Fibroblast of the aortic adventitia (primary cell): ENCODE data around the gene DTD2. TPM values are rescaled to one million over a fixed set of nuclear protein-coding genes. Genes with fewer than 3 reads are reported as not detected.
"Not testable (repeated sequence)": the region's sequence is repeated elsewhere in the genome, so short reads cannot be mapped to it uniquely, and the experiment has no call there.

ENCODE experiments used
- DNase-seq: peaks from one replicate; pipeline ENCODE4 v3.0.0-alpha.2; 2010; ENCODE audit warnings: low read depth
- H3K4me3 ChIP-seq: 2 replicates; pipeline ENCODE4 v1.5.1; 2011; ENCODE audit warnings: low read depth, mild to moderate bottlenecking, control low read depth, low read length, moderate library complexity
- CTCF ChIP-seq: IDR thresholded peaks from 2 replicates; pipeline ENCODE4 v1.5.1; 2011; ENCODE audit warnings: mild to moderate bottlenecking, low read length, control low read depth, inconsistent platforms; ENCODE audit not compliant: insufficient read depth
- total RNA-seq: library from RNA; depleted of rRNA; stranded (reverse); fragments of >200 nt; gene quantifications from 2 replicates; pipeline ENCODE4 v1.2.3, GENCODE V29; 2012; ENCODE audit warnings: low replicate concordance

DTD2 gene
- total RNA-seq, 1 donor, result 44.6 TPM

GRCh38 chr14:31442284-31442683 lies 15.0 kb downstream of the DTD2 start:
- H3K4me3 ChIP-seq, result no peak overlapping the region
- no peak for TF ChIP-seq CTCF
- no peak for DNase-seq

DNA sequence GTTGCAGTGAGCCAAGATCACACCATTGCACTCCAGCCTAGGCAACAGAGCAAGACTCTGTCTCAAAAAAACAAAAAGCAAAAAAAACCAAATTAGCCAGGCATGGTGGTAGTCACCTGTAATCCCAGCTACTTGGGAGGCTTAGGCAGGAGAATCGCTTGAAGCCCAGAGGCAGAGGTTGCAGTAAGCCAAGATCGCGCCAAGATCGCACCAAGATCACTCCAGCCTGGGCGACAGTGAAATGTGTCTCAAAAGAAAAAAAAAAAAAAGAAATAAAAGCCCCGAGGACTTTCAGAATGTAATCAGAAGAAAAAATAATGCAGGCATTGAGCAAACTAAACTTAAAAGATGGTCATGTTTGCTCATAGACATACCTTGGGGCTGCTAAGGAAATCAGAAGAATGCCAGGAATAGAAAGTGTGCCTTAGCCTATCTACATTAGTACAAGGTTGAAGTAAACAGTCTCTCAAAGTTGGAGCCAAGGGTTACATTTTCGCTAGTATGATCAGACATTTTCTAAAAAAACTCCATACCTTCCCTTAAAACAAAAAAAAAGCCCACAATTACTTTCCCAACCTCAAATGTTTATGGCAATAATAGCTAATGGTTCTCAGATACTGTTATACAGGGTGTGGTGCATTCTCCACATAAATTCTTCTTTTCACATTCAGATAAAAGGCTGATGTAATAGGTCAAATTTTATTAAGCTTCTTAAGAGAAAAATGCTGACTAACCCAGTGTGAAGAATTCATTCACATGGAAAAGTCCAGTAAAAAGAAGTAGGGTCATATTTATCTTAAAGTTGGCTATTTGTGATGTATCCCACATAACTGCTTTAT lies 15.8 kb downstream of the DTD2 start:
- DNase-seq, result peak; percentile 94
- no peak for TF ChIP-seq CTCF

DNA sequence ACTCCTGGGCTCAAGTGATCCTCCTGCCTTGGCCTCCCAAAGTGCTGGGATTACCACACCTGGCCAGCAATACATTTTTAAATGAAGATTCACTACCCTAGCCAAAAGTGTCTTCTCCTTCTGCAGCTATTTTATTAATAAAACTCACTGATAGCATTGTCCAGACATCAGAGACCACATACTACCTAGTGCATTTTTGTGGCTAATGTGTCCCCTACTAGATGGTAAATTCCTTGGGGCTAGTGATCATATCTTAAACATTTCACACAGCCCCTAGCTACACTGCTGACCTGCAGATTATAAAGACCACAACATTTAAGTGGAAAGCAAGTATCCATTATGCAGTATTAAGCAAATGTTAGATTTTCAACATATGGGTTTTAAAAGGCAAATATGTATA lies 17.0 kb downstream of the DTD2 start:
- no peak for TF ChIP-seq CTCF
- no peak for DNase-seq
- no peak overlapping the region for H3K4me3 ChIP-seq

More for the DNA sequence above, 15.8 kb downstream of the DTD2 start:
- H3K4me3 ChIP-seq, result no peak overlapping the region

- no peak overlapping the region for H3K4me3 ChIP-seq
- TF ChIP-seq CTCF, result no peak
- DNase-seq, result peak; percentile 80
Measured at GRCh38 chr14:31439561-31439960, 17.7 kb downstream of the DTD2 start.

GRCh38 chr14:31437045-31437691 lies 20.1 kb downstream of the DTD2 start:
- DNase-seq, result not testable (repeated sequence)

GRCh38 chr14:31435276-31435675 lies 22.0 kb downstream of the DTD2 start:
- no peak for TF ChIP-seq CTCF
- H3K4me3 ChIP-seq, result no peak overlapping the region
- DNase-seq, result peak; percentile 84

More at GRCh38 chr14:31437045-31437691, 20.1 kb downstream of the DTD2 start:
- H3K4me3 ChIP-seq, result not testable (repeated sequence)

DNA sequence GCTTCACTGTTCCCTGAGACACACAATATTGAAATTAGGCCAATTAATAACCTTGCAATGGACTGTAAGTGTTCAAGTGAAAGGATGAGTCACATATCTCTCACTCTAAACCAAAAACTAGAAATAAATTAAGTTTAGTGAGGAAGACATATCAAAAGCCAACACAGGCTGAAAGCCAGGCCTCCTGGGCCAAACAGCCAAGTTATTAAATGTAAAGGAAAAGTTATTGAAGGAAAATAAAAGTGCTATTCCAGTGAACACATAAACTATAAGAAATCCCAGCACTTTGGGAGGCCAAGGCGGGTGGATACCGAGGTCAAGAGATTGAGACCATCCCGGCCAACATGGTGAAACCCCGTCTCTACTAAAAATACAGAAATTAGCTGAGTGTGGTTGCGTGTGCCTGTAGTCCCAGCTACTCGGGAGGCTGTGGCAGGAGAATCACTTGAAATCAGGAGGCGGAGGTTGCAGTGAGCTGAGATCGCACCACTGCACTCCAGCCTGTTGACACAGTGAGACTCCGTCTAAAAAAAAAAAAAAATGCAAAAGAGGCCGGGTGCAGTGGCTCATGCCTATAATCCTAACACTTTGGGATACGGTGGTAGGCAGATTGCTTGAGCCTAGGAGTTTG lies 26.6 kb downstream of the DTD2 start:
- no peak overlapping the region for H3K4me3 ChIP-seq
- no peak for DNase-seq
- TF ChIP-seq CTCF, result no peak
